Subcutaneous adipose tissue (tissue), 4 donors: ENCODE results near the gene FMN1. TPM values are rescaled to one million over a fixed set of nuclear protein-coding genes. Genes with fewer than 3 reads are reported as not detected.

ENCODE experiments used
- CTCF ChIP-seq: fragments of 450-650 bp; IDR thresholded peaks from one replicate; pipeline ENCODE4 v1.5.1; 2016; ENCODE audit warnings: low read depth, mild to moderate bottlenecking, control low read depth, antibody characterized with exemption, moderate library complexity
- total RNA-seq, 4 donors: library from RNA; depleted of rRNA; stranded (reverse); fragments of >200 nt; gene quantifications; one replicate each; pipeline ENCODE4 v1.1.0, GENCODE V29; 2016

FMN1 gene
- total RNA-seq, 4 donors from 2014 or later = 15.6 to 76.7 (median 53.9) TPM

- no peak for TF ChIP-seq CTCF
These were observed 330.5 kb downstream of the FMN1 start for GRCh38 chr15:32864051-32864450.

- TF ChIP-seq CTCF = no peak
These were observed 332.8 kb downstream of the FMN1 start for GRCh38 chr15:32861761-32862160.

GRCh38 chr15:32861174-32861573 lies 333.3 kb downstream of the FMN1 start:
- no peak for TF ChIP-seq CTCF

- no peak for TF ChIP-seq CTCF
These were observed 334.5 kb downstream of the FMN1 start for GRCh38 chr15:32859996-32860395.

GRCh38 chr15:32859251-32859650 lies 335.3 kb downstream of the FMN1 start:
- TF ChIP-seq CTCF = no peak

- no peak for TF ChIP-seq CTCF
These were observed 336.8 kb downstream of the FMN1 start for GRCh38 chr15:32857732-32858131.

GRCh38 chr15:32856753-32857152 lies 337.8 kb downstream of the FMN1 start:
- no peak for TF ChIP-seq CTCF
